K562 (cell line): ENCODE measurements around the gene GAPVD1. TPM values are rescaled to one million over a fixed set of nuclear protein-coding genes. Genes with fewer than 3 reads are reported as not detected.

Experiments
- ATAC-seq: fragments of 200-7000 bp; cut with Tn5 transposase; 3 replicates; pipeline ENCODE4 v1.9.1; 2020; ENCODE audit warnings: moderate library complexity
- BruUV-seq: library from RNA; stranded (reverse); fragments of 400-500 nt; replicated peaks from 2 replicates; lab custom pipeline; 2021; lab: Mats Ljungman, UMichigan
- CTCF ChIA-PET: fragments of 300-600 bp; formaldehyde crosslinking; extraction: SDS; loops from one replicate; lab custom pipeline; 2021; ENCODE audit warnings: low intra/inter-chr PET ratio; lab: Yijun Ruan, JAX
- POLR2A ChIA-PET: fragments of 300-600, 350-650 bp; sonication (Branson Sonifier 250); formaldehyde crosslinking; extraction: SDS; loops from one replicate; lab custom pipeline; 2021; ENCODE audit warnings: antibody characterized with exemption, inconsistent platforms; lab: Yijun Ruan, JAX
- DNase-seq, 4 experiments: peaks; one replicate each; pipeline versions ENCODE4 v3.0.0 to v3.0.0-alpha.2; 2011 to 2018; ENCODE audit warnings: low spot score in 3 of 4, mixed read lengths in 3 of 4; ENCODE audit errors: extremely low read depth in 1 of 4
- FAIRE-seq: peaks from 2 replicates; lab custom pipeline; 2011; peaks lifted over from hg19 to GRCh38; lab: Jason Lieb, UNC
- H2AFZ ChIP-seq: 2 replicates; pipeline ENCODE4 v1.6.0; 2011; ENCODE audit warnings: low read depth, low read length, control low read depth, inconsistent platforms
- H3K27ac ChIP-seq: fragments of 200-600 bp; 3 replicates; pipeline ENCODE4 v1.8.0; 2011; ENCODE audit warnings: low read depth, mild to moderate bottlenecking, control low read depth, inconsistent platforms, low read length, moderate library complexity, mixed read lengths; ENCODE audit errors: extremely low read depth
- H3K27me3 ChIP-seq, 2 experiments: fragments of 300-600 bp in 1 of 2; 2 replicates in 1 of 2; 3 replicates in 1 of 2; pipeline versions ENCODE4 v1.6.0 to v1.8.0; 2011; ENCODE audit warnings: inconsistent platforms in 2 of 2, low read length in 2 of 2, mild to moderate bottlenecking in 1 of 2, mixed read lengths in 1 of 2, moderate library complexity in 1 of 2; ENCODE audit not compliant: control insufficient read depth in 2 of 2, insufficient read depth in 2 of 2
- H3K36me3 ChIP-seq: fragments of 300-600 bp; 3 replicates; pipeline ENCODE4 v1.8.0; 2011; ENCODE audit warnings: mild to moderate bottlenecking, low read length, inconsistent platforms; ENCODE audit not compliant: control insufficient read depth, insufficient read depth
- H3K4me1 ChIP-seq, 2 experiments: fragments of 200-600 bp in 1 of 2; replicated peaks in 1 of 2; 2 replicates in 1 of 2; 3 replicates in 1 of 2; pipeline versions ENCODE4 v1.5.1 to v1.8.0; 2011; ENCODE audit warnings: inconsistent platforms in 2 of 2, low read length in 2 of 2, mild to moderate bottlenecking in 1 of 2, mixed read lengths in 1 of 2, moderate library complexity in 1 of 2; ENCODE audit not compliant: control insufficient read depth in 2 of 2, insufficient read depth in 2 of 2
- H3K4me2 ChIP-seq: 2 replicates; pipeline ENCODE4 v1.6.1; 2011; ENCODE audit warnings: low read length, control low read depth, inconsistent platforms, mixed read lengths; ENCODE audit not compliant: insufficient read depth
- H3K4me3 ChIP-seq: fragments of 200-600 bp; sonication (generic), shearing (Covaris generic); 2 replicates; pipeline ENCODE4 v1.5.1; 2016; ENCODE audit warnings: control low read depth, inconsistent platforms
- H3K79me2 ChIP-seq: fragments of 200-600 bp; 3 replicates; pipeline ENCODE4 v1.8.0; 2011; ENCODE audit warnings: low read length, inconsistent platforms; ENCODE audit not compliant: control insufficient read depth, insufficient read depth
- H3K9ac ChIP-seq, 2 experiments: 2 replicates each; pipeline versions ENCODE4 v1.6.0 to v1.6.1; 2011; ENCODE audit warnings: low read depth in 2 of 2, low read length in 2 of 2, control low read depth in 1 of 2, inconsistent platforms in 1 of 2, mild to moderate bottlenecking in 1 of 2, mixed read lengths in 1 of 2; ENCODE audit not compliant: insufficient read depth in 1 of 2
- H3K9me1 ChIP-seq: one replicate; pipeline ENCODE4 v1.6.0; 2011; ENCODE audit warnings: inconsistent platforms, mild to moderate bottlenecking, low read length, moderate library complexity; ENCODE audit not compliant: control insufficient read depth, insufficient read depth
- H3K9me3 ChIP-seq: replicated peaks from 2 replicates; pipeline ENCODE4 v1.5.1; 2011; ENCODE audit warnings: low read depth, low read length, inconsistent platforms; ENCODE audit not compliant: control insufficient read depth, insufficient read depth
- H4K20me1 ChIP-seq: replicated peaks from 2 replicates; pipeline ENCODE4 v1.6.1; 2011; ENCODE audit warnings: low read length, inconsistent platforms, mixed read lengths; ENCODE audit not compliant: control insufficient read depth, insufficient read depth
- CHD2 ChIP-seq: IDR thresholded peaks from 2 replicates; pipeline ENCODE4 v1.6.1; 2011; ENCODE audit warnings: low read depth, low read length
- ELF1 ChIP-seq: fragments of 200-800 bp; sonication (Bioruptor generic); IDR thresholded peaks from 2 replicates; pipeline ENCODE4 v1.6.1; 2016; ENCODE audit warnings: missing genetic modification characterization, missing compliant biosample characterization
- JUN ChIP-seq, 2 experiments: sonication (generic) in 1 of 2; formaldehyde crosslinking in 1 of 2; IDR thresholded peaks; 2 replicates each; pipeline versions ENCODE4 v1.6.1 to v1.8.0; 2012 to 2022; ENCODE audit warnings: borderline replicate concordance in 2 of 2, mild to moderate bottlenecking in 2 of 2, improper control_type of control experiment in 1 of 2, low read depth in 1 of 2, low read length in 1 of 2, missing genetic modification reagents in 1 of 2
- MEF2D ChIP-seq: conservative IDR thresholded peaks from 2 replicates; pipeline ENCODE4 v1.6.1; 2016; ENCODE audit warnings: low read depth, missing genetic modification characterization, missing compliant biosample characterization
- MTA2 ChIP-seq: fragments of 450-650 bp; IDR thresholded peaks from 2 replicates; pipeline ENCODE4 v1.6.1; 2016; ENCODE audit warnings: low read depth
- RBM34 ChIP-seq: fragments of 200-400 bp; formaldehyde crosslinking; IDR thresholded peaks from 2 replicates; pipeline ENCODE4 v1.6.1; 2018; ENCODE audit warnings: low read length, borderline replicate concordance; ENCODE audit not compliant: insufficient read depth
- TCFL5 ChIP-seq: fragments of 250-450 bp; sonication (Bioruptor Pico); conservative IDR thresholded peaks from 2 replicates; pipeline ENCODE4 v1.6.1; 2021; ENCODE audit warnings: mild to moderate bottlenecking, moderate library complexity, matching md5 sums
- ZNF324 ChIP-seq: fragments of 250-450 bp; sonication (Bioruptor Pico); IDR thresholded peaks from 2 replicates; pipeline ENCODE4 v1.4.0; 2020; ENCODE audit warnings: mild to moderate bottlenecking
- ZNF589 ChIP-seq: fragments of 200-800 bp; sonication (Bioruptor generic); IDR thresholded peaks from 2 replicates; pipeline ENCODE4 v1.6.1; 2016; ENCODE audit warnings: low read depth, missing genetic modification characterization, missing compliant biosample characterization
- WGBS: fragments of 100-300 bp; shearing (Covaris generic); methylation state at CpG from one replicate; pipeline ENCODE4 v1.1.6; 2016; ENCODE audit warnings: low coverage, mixed read lengths; ENCODE audit not compliant: insufficient coverage; ENCODE audit errors: missing lambda C conversion rate; 5-methylcytosine and 5-hydroxymethylcytosine counted together
- in situ Hi-C: fragments of 300-500 bp; cut with MboI; formaldehyde crosslinking; loops from 4 replicates; pipeline ENCODE4 v1.15.0; 2018; ENCODE audit warnings: inconsistent platforms, mixed read lengths
- intact Hi-C: fragments of 100-400 bp; cut with micrococcal nuclease; formaldehyde crosslinking; loops from 2 replicates; pipeline ENCODE4 v1.14.2; 2022
- polyA plus RNA-seq, 8 experiments: library from polyadenylated mRNA; depleted of rRNA in 4 of 8; stranded (reverse) in 5 of 8; unstranded in 3 of 8; fragments of >200 nt; fragmentation: Nextera tagmentation in 2 of 8; fragmentation: Illumina TruSeq in 1 of 8; extraction: Ambion mirVana in 2 of 8; extraction: Trizol in 1 of 8; gene quantifications; 2 replicates each; pipeline versions ENCODE4 v1.2.1 to v1.2.3, GENCODE V29; 2011 to 2014; ENCODE audit warnings: inconsistent platforms in 1 of 8, missing spikeins in 1 of 8
- total RNA-seq, 7 experiments: library from RNA; depleted of rRNA in 6 of 7; stranded (reverse); fragments of >200 nt in 6 of 7; fragmentation: Illumina TruSeq in 2 of 7; extraction: Trizol in 2 of 7; gene quantifications; 2 replicates each; pipeline versions ENCODE4 v1.2.1 to v1.2.3, GENCODE V29; 2011 to 2021; ENCODE audit warnings: low replicate concordance in 1 of 7
- TF ChIP-seq, protein P1 (sequence below): sonication (generic); formaldehyde crosslinking; IDR thresholded peaks from 2 replicates; pipeline ENCODE4 v1.8.1; 2023; ENCODE audit warnings: mild to moderate bottlenecking, missing genetic modification reagents, moderate library complexity

Gene GAPVD1
- total and polyA plus RNA-seq, 9 of the 15 experiments (the other 6 are each of a cell fraction or from before 2014, with no cell fraction given), result 9.5 to 66.1 (median 45.5) TPM

- ChIA-PET POLR2A (interaction anchor here (0.6 to 1.2 kb wide), 4 partner anchors 11 to 513 kb away, joined by 3 to 4 read pairs (median 4); no protein-coding TSS in a partner anchor), CTCF (no interaction called here)
- 81% methylated on average over 3 of the region's 3 CpGs for WGBS
- Histone ChIP-seq H3K36me3 (peaks cover 88% of the 10 kb centered on the region), H3K27me3 (no peaks in the 10 kb centered on the region), H2AFZ (no peak overlapping the region), H3K79me2 (no peaks in the 10 kb centered on the region), H3K9ac (no peak overlapping the region), H3K27ac (no peak overlapping the region), H3K9me3 (no peaks in the 10 kb centered on the region), H3K4me1 (no peaks in the 10 kb centered on the region), H3K4me3 (no peak overlapping the region), H3K4me2 (no peak overlapping the region), H4K20me1 (no peaks in the 10 kb centered on the region), H3K9me1 (no peaks in the 10 kb centered on the region)
- FAIRE-seq (no peak), DNase-seq (no peak), ATAC-seq (no peak)
- in situ Hi-C loops, result no loop called here
- intact Hi-C loops, result no loop called here
- TSS peak; percentile 21 for BruUV-seq
- no peak for TF ChIP-seq ELF1 (tag)
- TF ChIP-seq MTA2, result no peak
- no peak for TF ChIP-seq RBM34
- TF ChIP-seq, protein P1, sequence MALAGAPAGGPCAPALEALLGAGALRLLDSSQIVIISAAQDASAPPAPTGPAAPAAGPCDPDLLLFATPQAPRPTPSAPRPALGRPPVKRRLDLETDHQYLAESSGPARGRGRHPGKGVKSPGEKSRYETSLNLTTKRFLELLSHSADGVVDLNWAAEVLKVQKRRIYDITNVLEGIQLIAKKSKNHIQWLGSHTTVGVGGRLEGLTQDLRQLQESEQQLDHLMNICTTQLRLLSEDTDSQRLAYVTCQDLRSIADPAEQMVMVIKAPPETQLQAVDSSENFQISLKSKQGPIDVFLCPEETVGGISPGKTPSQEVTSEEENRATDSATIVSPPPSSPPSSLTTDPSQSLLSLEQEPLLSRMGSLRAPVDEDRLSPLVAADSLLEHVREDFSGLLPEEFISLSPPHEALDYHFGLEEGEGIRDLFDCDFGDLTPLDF, result no peak
- no peak for TF ChIP-seq CHD2
- no peak for TF ChIP-seq JUN (IDR thresholded peaks at IDR 0.05; ENCODE audit: borderline replicate concordance, low read depth, low read length)
- no peak for TF ChIP-seq JUN (CRISPR knock-in tag; IDR thresholded peaks at IDR 0.05; ENCODE audit: borderline replicate concordance)
- no peak for TF ChIP-seq ZNF324 (CRISPR knock-in tag)
- no peak for TF ChIP-seq ZNF589
- no peak for TF ChIP-seq TCFL5 (CRISPR knock-in tag)
- TF ChIP-seq MEF2D (tag), result no peak
Observed at GRCh38 chr9:125356032-125356431, 94.4 kb downstream of the GAPVD1 start.
